Right cardiac atrium (tissue), 5 donors: ENCODE data around the gene CCNI. TPM values are rescaled to one million over a fixed set of nuclear protein-coding genes. Genes with fewer than 3 reads are reported as not detected.
"Not testable (repeated sequence)": the region's sequence is repeated elsewhere in the genome, so short reads cannot be mapped to it uniquely, and the experiment has no call there.

Experiments
- ATAC-seq, 2 donors: fragments of 200-7000 bp; cut with Tn5 transposase; one replicate each; pipeline versions ENCODE4 v1.8.0 to v1.9.1; 2020; ENCODE audit warnings: moderate library complexity in 2 of 2, mild to moderate bottlenecking in 1 of 2
- DNase-seq, 3 donors: peaks; one replicate each; pipeline ENCODE4 v3.0.0-alpha.2; 2020
- H3K27ac ChIP-seq: one replicate; pipeline ENCODE4 v1.5.1; 2013; ENCODE audit warnings: mild to moderate bottlenecking, low read length, control low read depth, moderate library complexity
- H3K27me3 ChIP-seq: one replicate; pipeline ENCODE4 v1.6.1; 2013; ENCODE audit not compliant: control insufficient read depth, insufficient read depth
- H3K4me1 ChIP-seq: one replicate; pipeline ENCODE4 v1.6.1; 2013; ENCODE audit warnings: low read length; ENCODE audit not compliant: control insufficient read depth, insufficient read depth
- H3K4me3 ChIP-seq: one replicate; pipeline ENCODE4 v1.5.1; 2013; ENCODE audit warnings: low read length, control low read depth
- H3K9me3 ChIP-seq: one replicate; pipeline ENCODE4 v1.6.1; 2013; ENCODE audit warnings: low read length; ENCODE audit not compliant: control insufficient read depth
- WGBS: extraction: QIAGEN DNeasy Blood & Tissue Kit; methylation state at CpG from one replicate; pipeline ENCODE4 v1.1.7; 2013; 5-methylcytosine and 5-hydroxymethylcytosine counted together
- intact Hi-C, 4 donors: fragments of 100-400 bp; cut with DNase I; formaldehyde crosslinking; loops; one replicate each; pipeline versions ENCODE4 v1.11.0 to v1.14.0; 2022 to 2023
- polyA plus RNA-seq: library from polyadenylated mRNA; stranded (reverse); fragments of 200-250 nt; gene quantifications from one replicate; pipeline ENCODE4 v1.2.3, GENCODE V29; 2013
- total RNA-seq, 4 donors: library from RNA; stranded (reverse); fragmentation: NEBNext Ultra II Directional; extraction: Animal tissue kit (Norgen Biotek cat#: 25700); gene quantifications; one replicate each; pipeline ENCODE4 v1.2.1, GENCODE V29; 2021
- donor health status: healthy with polysubstance abuse.
- donor health status: DM: no; HTN: yes; CAD: no.
- donor health status: DM: no; HTN: no; CAD: no.
- donor health status: DM: no; HTN: yes; CAD: no; lungs with severe emphysema.
- donor health status: DM: yes; HTN: yes; CAD: no.

CCNI gene
- total and polyA plus RNA-seq, 5 donors: 146 to 338 (median 318) TPM

DNA sequence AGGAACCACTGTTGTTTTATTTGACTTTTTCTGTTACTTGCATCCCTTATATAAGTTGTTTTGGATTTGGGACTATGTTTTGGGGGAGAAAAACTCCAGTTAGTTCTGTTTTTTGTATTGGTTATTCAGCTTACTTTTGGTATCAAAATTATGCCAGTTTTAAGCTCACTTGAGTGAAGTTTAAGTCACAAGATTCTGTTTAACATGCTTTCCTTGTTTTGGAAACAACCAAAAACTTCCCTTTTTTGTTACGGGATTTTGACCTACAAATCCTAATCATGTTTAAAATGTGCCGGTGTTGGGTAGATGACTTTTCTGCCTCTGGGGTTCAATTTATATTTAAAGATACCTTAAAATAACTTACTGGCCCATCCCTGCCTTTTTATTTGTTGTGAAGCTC is 36.0 kb downstream of the CCNI start:
- H3K4me1 ChIP-seq: no peaks in the 10 kb centered on the region

DNA sequence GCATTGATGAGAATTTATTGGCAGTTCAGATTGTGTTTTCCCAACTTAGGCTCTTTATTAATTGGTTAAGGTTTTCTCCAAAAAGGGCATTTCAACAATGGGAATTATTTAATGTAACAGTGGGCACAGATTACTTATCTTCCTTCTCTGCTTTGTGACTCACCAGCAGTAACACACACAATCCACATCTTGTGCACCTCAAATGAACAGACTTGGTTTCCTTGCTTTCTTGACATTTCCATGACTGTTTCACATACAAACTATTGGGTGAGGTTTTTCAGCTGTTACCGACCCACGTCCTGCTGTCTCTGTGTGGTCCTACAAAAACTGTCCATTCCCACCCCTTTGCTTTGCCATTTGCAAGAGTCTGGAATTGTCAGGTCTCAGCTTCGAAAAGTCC is 38.1 kb downstream of the CCNI start:
- 98% methylated on average over 3 of the region's 3 CpGs for WGBS
- intact Hi-C loops: no loop called here

More for the DNA sequence above, 36.0 kb downstream of the CCNI start:
- no peaks in the 10 kb centered on the region for H3K9me3 ChIP-seq
- no peak overlapping the region for H3K4me3 ChIP-seq
- intact Hi-C loops: loop anchor here in 2 of 4 donors (10.0 kb wide), 1 partner anchor 525 kb away; no protein-coding TSS in a partner anchor
- ATAC-seq: no peak
- no peak for DNase-seq
- no peaks in the 10 kb centered on the region for H3K27me3 ChIP-seq
- 90% methylated on average over 2 of the region's 2 CpGs for WGBS
- no peak overlapping the region for H3K27ac ChIP-seq

DNA sequence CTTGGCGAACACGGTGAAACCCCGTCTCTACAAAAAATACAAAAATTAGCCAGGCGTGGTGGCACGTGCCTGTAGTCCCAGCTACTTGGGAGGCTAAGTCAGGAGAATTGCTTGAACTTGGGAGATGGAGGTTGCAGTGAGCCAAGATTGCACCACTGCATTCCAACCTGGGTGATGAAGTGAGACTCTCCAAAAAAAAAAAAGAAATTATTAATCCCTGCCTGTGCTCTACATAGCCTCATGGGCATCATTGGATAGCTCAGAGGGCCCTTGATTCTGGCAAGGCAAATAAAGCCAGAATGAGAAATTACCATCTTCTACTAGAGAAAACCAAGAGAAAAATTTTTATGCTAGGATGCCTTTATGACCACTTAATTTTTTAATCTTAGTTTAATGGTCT is 38.6 kb downstream of the CCNI start:
- DNase-seq, ATAC-seq, H3K27me3 ChIP-seq, H3K4me3 ChIP-seq, H3K4me1 ChIP-seq, intact Hi-C loops, H3K27ac ChIP-seq, H3K9me3 ChIP-seq: not testable (repeated sequence)
- 96% methylated on average over 5 of the region's 5 CpGs for WGBS

More for the DNA sequence above, 38.1 kb downstream of the CCNI start:
- Histone ChIP-seq H3K9me3 (no peaks in the 10 kb centered on the region), H3K27ac (no peak overlapping the region), H3K4me3 (no peak overlapping the region), H3K4me1 (no peaks in the 10 kb centered on the region), H3K27me3 (no peaks in the 10 kb centered on the region)
- ATAC-seq (no peak), DNase-seq (no peak)

DNA sequence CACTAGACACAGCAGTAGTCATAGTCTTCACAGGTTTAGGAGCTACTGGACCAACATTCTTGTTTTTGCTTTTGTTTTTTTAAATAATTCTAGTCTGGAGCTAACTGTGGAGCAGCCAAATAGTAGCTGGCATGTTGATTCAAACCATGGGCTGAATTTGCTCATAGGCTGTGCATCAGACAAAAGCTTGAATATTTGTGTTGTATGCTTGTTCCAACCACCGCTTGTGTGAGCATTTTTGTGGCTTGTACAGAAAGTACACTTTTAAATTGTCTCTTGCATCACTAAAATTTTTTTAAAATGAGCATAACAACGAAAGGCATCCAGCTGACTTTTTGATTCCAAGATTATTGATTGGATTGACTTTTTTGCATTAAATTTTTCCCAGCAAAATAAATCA is 39.6 kb downstream of the CCNI start:
- ATAC-seq: no peak
- H3K4me3 ChIP-seq: no peak overlapping the region
- H3K27me3 ChIP-seq: no peaks in the 10 kb centered on the region
- intact Hi-C loops: no loop called here
- WGBS: 83% methylated on average over 2 of the region's 2 CpGs
- H3K9me3 ChIP-seq: no peaks in the 10 kb centered on the region
- no peaks in the 10 kb centered on the region for H3K4me1 ChIP-seq
- H3K27ac ChIP-seq: no peak overlapping the region
- DNase-seq: no peak

DNA sequence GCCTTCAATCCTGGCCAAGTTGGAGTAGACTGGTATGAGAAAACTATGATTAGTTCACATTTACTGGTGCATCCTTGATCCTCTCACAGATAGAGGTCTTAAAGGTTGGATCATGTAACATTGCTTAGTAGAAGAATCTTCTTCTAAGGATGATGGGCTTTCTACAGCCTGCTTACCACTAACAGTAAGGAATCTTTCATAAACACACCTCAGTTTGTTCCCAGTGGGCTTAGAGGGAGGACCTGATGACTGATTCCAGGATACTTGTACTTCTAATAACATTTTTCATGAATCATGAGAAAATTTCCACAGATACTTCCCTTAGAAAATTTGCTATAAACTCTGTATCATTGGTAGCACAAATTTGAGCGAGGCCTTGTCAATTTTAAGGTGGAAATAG is 40.6 kb downstream of the CCNI start:
- intact Hi-C loops: no loop called here
- WGBS: 94% methylated on average over 1 of the region's 1 CpG

DNA sequence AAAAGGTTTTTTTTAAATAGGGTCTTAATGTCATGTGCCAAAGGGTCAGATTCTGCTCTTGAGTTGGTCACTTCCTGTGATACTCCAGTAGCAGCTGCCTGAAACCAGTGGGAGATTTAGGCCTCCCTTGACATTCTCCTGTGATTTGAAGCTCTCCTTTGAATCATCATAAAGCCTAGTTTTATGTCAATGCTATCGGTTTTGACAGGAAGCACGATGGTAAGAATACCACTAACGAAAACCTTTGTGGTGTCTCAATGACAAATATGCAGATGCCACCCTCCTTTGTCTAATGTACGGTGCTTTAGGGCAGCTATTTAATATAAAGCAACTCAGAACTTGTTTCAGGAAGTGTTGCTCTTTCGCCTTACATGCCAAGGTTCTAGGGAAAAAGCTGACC is 44.2 kb downstream of the CCNI start:
- Histone ChIP-seq H3K27ac (no peak overlapping the region), H3K9me3 (no peaks in the 10 kb centered on the region), H3K27me3 (no peaks in the 10 kb centered on the region), H3K4me1 (no peaks in the 10 kb centered on the region), H3K4me3 (no peak overlapping the region)
- 92% methylated on average over 5 of the region's 5 CpGs for WGBS
- DNase-seq (no peak), ATAC-seq (no peak)
- intact Hi-C loops: no loop called here

More for the DNA sequence above, 40.6 kb downstream of the CCNI start:
- H3K27me3 ChIP-seq: no peaks in the 10 kb centered on the region
- ATAC-seq (no peak), DNase-seq (no peak)
- no peaks in the 10 kb centered on the region for H3K9me3 ChIP-seq
- no peaks in the 10 kb centered on the region for H3K4me1 ChIP-seq
- no peak overlapping the region for H3K27ac ChIP-seq
- H3K4me3 ChIP-seq: no peak overlapping the region

DNA sequence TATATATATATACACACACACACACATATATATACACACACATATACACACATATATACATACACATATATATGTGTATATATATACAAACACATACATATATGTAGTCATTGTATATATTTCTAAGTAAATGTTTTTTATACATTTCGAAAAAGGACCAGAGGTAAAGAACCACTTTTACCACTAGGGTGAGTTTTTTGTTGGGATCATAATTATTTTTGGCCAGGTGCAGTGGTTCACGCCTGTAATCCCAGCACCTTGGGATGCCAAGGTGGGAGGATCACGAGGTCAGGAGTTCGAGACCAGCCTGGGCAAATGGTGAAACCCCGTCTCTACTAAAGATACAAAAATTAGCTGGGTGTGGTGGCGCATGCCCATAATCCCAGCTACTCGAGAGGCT is 46.0 kb downstream of the CCNI start:
- intact Hi-C loops: not testable (repeated sequence)

DNA sequence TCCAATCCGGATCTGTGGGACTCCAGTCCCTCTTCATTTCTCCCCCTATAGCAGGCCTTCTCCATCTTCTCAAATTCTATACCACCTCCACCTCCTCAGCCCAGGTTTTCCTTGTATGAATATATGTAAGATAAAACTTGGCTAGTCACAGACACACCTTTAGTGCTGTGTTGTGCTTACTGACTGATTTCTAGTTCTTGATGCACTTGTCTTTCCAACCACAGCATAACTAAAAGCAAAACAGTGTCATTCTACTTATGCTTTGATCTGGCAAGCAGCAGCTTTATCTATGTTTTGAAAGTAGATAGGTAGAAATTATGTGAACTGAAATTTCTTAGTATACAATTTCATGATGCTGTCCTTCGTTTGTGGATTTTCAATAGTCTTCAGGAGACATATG is 47.5 kb downstream of the CCNI start:
- no peaks in the 10 kb centered on the region for H3K9me3 ChIP-seq
- H3K27me3 ChIP-seq: no peaks in the 10 kb centered on the region
- WGBS: 88% methylated on average over 2 of the region's 2 CpGs
- H3K27ac ChIP-seq: no peak overlapping the region
- DNase-seq (no peak), ATAC-seq (no peak)
- H3K4me3 ChIP-seq: no peak overlapping the region
- H3K4me1 ChIP-seq: no peaks in the 10 kb centered on the region
- intact Hi-C loops: no loop called here

More for the DNA sequence above, 46.0 kb downstream of the CCNI start:
- H3K4me3 ChIP-seq, ATAC-seq, H3K9me3 ChIP-seq, H3K4me1 ChIP-seq, H3K27me3 ChIP-seq, H3K27ac ChIP-seq, DNase-seq: not testable (repeated sequence)
- WGBS: 97% methylated on average over 7 of the region's 7 CpGs

DNA sequence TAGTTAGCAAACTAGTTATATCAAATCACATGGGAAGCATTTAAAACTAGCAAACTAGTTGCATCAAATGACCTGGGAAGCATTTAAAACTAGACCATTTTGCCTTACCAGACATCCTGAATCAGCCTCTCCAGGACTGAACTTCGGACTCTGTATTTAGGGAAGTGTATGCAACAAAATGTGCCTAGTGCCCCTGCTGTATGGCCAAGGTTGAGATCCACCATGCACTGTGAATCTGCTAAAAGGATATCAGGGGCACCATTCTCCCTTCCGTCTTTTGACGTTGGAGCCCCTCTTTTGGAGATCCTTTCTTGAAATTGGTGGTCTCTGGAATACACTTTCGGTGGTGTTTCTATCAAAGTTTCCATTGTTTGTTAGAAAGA is 49.5 kb downstream of the CCNI start:
- H3K27ac ChIP-seq: no peak overlapping the region
- ATAC-seq: no peak
- H3K27me3 ChIP-seq: no peaks in the 10 kb centered on the region
- no peaks in the 10 kb centered on the region for H3K9me3 ChIP-seq
- no peak for DNase-seq
- intact Hi-C loops: no loop called here
- no peaks in the 10 kb centered on the region for H3K4me1 ChIP-seq
- 96% methylated on average over 4 of the region's 4 CpGs for WGBS
- no peak overlapping the region for H3K4me3 ChIP-seq

DNA sequence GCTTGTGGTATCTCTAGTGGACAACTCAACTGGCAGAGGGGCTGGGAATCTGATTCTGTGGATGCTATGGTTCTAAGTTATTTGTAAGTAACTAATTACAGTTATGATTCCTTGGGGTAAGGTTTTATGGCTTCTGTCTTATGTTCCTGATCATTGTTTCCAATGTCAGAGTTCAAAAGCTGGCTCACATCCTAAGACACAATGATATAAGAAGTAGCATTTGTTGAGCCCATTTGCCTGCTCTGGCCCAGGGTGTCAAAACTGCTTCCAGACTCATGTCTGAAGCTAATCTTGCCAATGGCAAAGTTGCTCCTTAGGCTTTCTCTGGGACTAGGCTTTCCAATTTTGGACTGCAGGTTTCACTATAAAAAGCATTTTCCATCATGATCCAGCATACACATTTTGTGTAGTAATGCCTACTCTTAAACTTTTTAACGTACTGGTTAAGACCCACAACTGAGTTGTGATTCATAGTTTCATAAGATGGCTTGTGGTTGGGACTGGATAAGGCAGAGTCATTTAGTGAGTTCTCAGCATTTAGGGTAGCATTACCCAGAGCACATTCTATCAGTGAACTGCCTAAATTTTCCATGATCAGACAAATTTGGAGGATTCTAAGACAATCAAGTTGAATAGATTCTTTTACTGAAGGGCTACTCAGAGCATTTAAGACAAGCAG is 50.0 kb downstream of the CCNI start:
- intact Hi-C loops: no loop called here
- DNase-seq (no peak), ATAC-seq (no peak)
- Histone ChIP-seq H3K9me3 (no peaks in the 10 kb centered on the region), H3K27ac (no peak overlapping the region), H3K27me3 (no peaks in the 10 kb centered on the region), H3K4me1 (no peaks in the 10 kb centered on the region), H3K4me3 (no peak overlapping the region)
- WGBS: 88% methylated on average over 1 of the region's 1 CpG

DNA sequence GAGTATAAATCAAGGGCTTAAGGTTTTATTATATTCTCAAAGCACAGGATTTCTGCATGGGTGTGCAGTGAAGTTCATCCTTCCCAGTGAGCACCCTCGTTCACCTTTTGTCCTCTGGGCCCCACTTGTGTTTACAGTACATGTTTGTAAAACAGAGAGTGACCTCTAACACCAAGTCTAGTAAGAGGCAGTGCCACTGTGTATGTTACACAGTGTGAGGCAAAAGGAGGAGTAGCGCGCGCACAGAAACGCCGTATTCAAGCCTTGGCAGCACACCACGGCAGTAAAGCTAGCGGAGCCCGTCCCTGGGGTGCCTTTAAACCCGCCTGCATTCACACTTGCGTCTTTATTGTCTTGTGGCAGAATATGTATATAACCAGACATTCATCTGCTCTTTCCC is 51.9 kb downstream of the CCNI start:
- no peaks in the 10 kb centered on the region for H3K27me3 ChIP-seq
- H3K27ac ChIP-seq: no peak overlapping the region
- DNase-seq (no peak), ATAC-seq (no peak)
- 93% methylated on average over 11 of the region's 11 CpGs for WGBS
- intact Hi-C loops: no loop called here
- no peaks in the 10 kb centered on the region for H3K4me1 ChIP-seq
- H3K9me3 ChIP-seq: no peaks in the 10 kb centered on the region
- no peak overlapping the region for H3K4me3 ChIP-seq
